Measurements from ENCODE around the gene WWC2.

The WWC2 gene

GRCh38 chr4:183327827-183328226 lies 228.8 kb downstream of the WWC2 start:
- Mint-ChIP-seq H3K4me1 (peaks cover 16% of the 10 kb centered on the region), H3K9me3 (peaks cover 35% of the 10 kb centered on the region), H3K36me3 (ENCODE audit: low read depth) (peaks cover 43% of the 10 kb centered on the region), H3K4me3 (no peak overlapping the region), H3K27ac (no peak overlapping the region), H3K27me3 (ENCODE audit: low read depth, poor library complexity) (peaks cover 2% of the 10 kb centered on the region)
- TF ChIP-seq CTCF (IDR thresholded peaks at IDR 0.05), result no peak
- no peak for DNase-seq

GRCh38 chr4:183328832-183329231 lies 229.8 kb downstream of the WWC2 start:
- Mint-ChIP-seq H3K36me3 (ENCODE audit: low read depth) (peaks cover 33% of the 10 kb centered on the region), H3K4me3 (no peak overlapping the region), H3K4me1 (peaks cover 22% of the 10 kb centered on the region), H3K27me3 (ENCODE audit: low read depth, poor library complexity) (peaks cover 3% of the 10 kb centered on the region), H3K9me3 (peaks cover 35% of the 10 kb centered on the region), H3K27ac (peak overlapping the region; percentile 57)
- no peak for TF ChIP-seq CTCF (IDR thresholded peaks at IDR 0.05)
- DNase-seq, result no peak

DNA sequence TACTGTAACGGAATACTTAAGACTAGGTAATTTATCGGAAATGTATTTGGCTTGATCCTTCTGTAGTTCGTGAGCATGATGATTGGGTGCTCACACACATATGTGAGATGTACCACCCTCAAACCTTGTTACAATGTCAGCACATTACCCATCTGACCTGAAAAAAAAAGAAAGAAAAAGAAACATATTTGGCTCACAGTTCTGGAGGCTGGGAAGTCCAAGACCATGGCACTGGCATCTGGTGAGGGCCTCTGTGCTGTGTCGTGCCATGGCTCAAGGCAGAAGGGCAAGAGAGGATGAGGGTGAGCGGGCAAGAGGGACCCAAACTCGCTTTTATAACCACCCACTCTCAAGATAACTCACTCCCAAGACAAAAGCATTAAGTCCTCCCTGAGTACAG lies 230.2 kb downstream of the WWC2 start:
- peaks cover 3% of the 10 kb centered on the region for H3K27me3 Mint-ChIP-seq (ENCODE audit: low read depth, poor library complexity)
- peaks cover 30% of the 10 kb centered on the region for H3K36me3 Mint-ChIP-seq (ENCODE audit: low read depth)
- H3K4me3 Mint-ChIP-seq, result no peak overlapping the region
- peaks cover 26% of the 10 kb centered on the region for H3K4me1 Mint-ChIP-seq
- no peak for TF ChIP-seq CTCF (IDR thresholded peaks at IDR 0.05)
- H3K9me3 Mint-ChIP-seq, result peaks cover 35% of the 10 kb centered on the region
- DNase-seq, result no peak
- no peak overlapping the region for H3K27ac Mint-ChIP-seq

DNA sequence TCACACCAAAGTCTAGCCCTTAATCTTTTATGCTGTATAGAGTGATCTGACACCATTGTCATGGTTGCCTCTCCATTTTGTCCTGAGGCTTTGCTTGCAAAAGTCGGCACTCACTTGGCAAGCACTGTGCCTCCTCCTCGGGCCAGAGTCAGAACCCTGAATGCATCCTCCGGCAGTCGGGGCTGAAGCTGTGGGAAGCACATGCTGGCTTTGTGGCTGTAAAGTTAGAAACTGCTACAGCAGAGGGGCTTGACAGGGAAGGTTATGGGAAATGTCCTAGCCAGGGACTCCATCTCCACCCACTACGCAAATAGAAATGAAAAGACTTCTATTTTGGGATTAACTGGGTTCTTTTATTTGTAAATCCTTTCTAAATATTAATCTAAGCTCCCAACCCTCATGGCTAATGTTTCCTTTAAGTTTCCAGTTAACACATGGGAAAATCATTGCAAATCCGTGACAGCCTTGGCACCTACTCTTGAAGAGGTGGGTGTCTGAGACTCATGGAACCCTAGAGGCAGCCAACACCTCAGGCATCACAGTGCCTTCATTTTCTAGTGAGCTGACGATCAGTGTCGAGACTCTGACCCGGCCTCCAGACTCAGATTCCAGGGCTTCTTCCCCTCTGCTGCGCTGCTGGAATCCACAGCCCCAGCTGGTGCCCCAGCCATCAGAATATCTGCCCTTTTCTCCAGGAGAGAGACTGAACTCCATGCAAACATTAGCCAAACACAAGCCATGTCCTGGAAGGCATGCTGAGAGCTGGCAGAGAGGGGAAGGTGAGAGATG lies 231.1 kb downstream of the WWC2 start:
- TF ChIP-seq CTCF (IDR thresholded peaks at IDR 0.05), result no peak
- peaks cover 26% of the 10 kb centered on the region for H3K4me1 Mint-ChIP-seq
- no peak for DNase-seq
- peaks cover 26% of the 10 kb centered on the region for H3K36me3 Mint-ChIP-seq (ENCODE audit: low read depth)
- H3K27me3 Mint-ChIP-seq (ENCODE audit: low read depth, poor library complexity), result peaks cover 3% of the 10 kb centered on the region
- no peak overlapping the region for H3K27ac Mint-ChIP-seq
- no peak overlapping the region for H3K4me3 Mint-ChIP-seq
- H3K9me3 Mint-ChIP-seq, result peaks cover 32% of the 10 kb centered on the region

DNA sequence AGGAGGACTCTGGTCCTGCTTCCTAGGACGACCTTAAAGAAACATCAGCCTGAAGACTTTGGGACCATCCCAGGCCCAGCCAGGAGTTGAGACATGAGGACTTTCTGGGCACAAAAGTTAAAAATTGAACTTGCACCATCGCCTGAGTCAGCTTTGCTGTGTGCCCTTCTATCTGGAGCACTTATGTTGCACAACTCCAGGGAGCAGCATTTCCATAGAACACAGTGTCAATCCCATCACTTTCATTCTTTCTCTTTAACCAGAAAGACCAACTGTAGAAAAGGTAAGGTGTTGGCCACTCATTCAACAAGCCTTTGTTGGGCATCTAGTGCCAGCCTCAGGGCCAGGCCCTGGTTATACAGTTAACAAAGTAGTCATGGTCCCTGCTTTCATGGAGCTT lies 231.8 kb downstream of the WWC2 start:
- Mint-ChIP-seq H3K27me3 (ENCODE audit: low read depth, poor library complexity) (peaks cover 3% of the 10 kb centered on the region), H3K9me3 (peaks cover 32% of the 10 kb centered on the region), H3K4me1 (peaks cover 26% of the 10 kb centered on the region), H3K27ac (no peak overlapping the region), H3K36me3 (ENCODE audit: low read depth) (peaks cover 19% of the 10 kb centered on the region), H3K4me3 (no peak overlapping the region)
- TF ChIP-seq CTCF (IDR thresholded peaks at IDR 0.05), result no peak
- DNase-seq, result no peak

GRCh38 chr4:183332447-183332846 lies 233.4 kb downstream of the WWC2 start:
- no peak for DNase-seq
- Mint-ChIP-seq H3K27me3 (ENCODE audit: low read depth, poor library complexity) (peaks cover 3% of the 10 kb centered on the region), H3K4me1 (peaks cover 26% of the 10 kb centered on the region), H3K36me3 (ENCODE audit: low read depth) (peaks cover 7% of the 10 kb centered on the region), H3K9me3 (peaks cover 19% of the 10 kb centered on the region), H3K4me3 (no peak overlapping the region), H3K27ac (no peak overlapping the region)
- no peak for TF ChIP-seq CTCF (IDR thresholded peaks at IDR 0.05)

Measured in nephron progenitor cell (in vitro differentiated cells).